Measurements from ENCODE around the gene CRYBA1.

CRYBA1 gene

GRCh38 chr17:29293890-29294579 lies 47.4 kb downstream of the CRYBA1 start, which contains the start of gene NUFIP2:
NUFIP2 (minus strand) TSS chr17:29294148; CDS start chr17:29294059, 89 bp downstream.
- peak within 1 kb of the TSS; percentile 98 for H3K27ac Mint-ChIP-seq (ENCODE audit: low read depth)
- no peaks in the 10 kb centered on the region for H3K27me3 Mint-ChIP-seq
- no peaks in the 10 kb centered on the region for H3K9me3 Mint-ChIP-seq
- DNase-seq (ENCODE audit: low spot score in 2 of 2) (peak; percentile 95 to 97), ATAC-seq (replicated peaks; ENCODE audit: extremely low read depth, poor library complexity, severe bottlenecking) (peak; percentile 85)
- H3K36me3 Mint-ChIP-seq (ENCODE audit: insufficient read depth) = peaks cover 25% of the 10 kb centered on the region
- peaks cover 49% of the 10 kb centered on the region for H3K4me1 Mint-ChIP-seq
- H3K4me3 Mint-ChIP-seq = peak within 1 kb of the TSS; percentile 98

GRCh38 chr17:29294580-29294900 lies 47.9 kb downstream of the CRYBA1 start:
- H3K27ac Mint-ChIP-seq (ENCODE audit: low read depth) = peak overlapping the region; percentile 98
- H3K4me3 Mint-ChIP-seq = peak overlapping the region; percentile 98
- peaks cover 44% of the 10 kb centered on the region for H3K4me1 Mint-ChIP-seq
- peaks cover 20% of the 10 kb centered on the region for H3K36me3 Mint-ChIP-seq (ENCODE audit: insufficient read depth)
- no peaks in the 10 kb centered on the region for H3K27me3 Mint-ChIP-seq
- H3K9me3 Mint-ChIP-seq = no peaks in the 10 kb centered on the region
- ATAC-seq (replicated peaks; ENCODE audit: extremely low read depth, poor library complexity, severe bottlenecking) = no peak
- DNase-seq (ENCODE audit: low spot score in 2 of 2) = no peak

- no peak for ATAC-seq (replicated peaks; ENCODE audit: extremely low read depth, poor library complexity, severe bottlenecking)
- Mint-ChIP-seq H3K4me3 (peak overlapping the region; percentile 98), H3K27me3 (no peaks in the 10 kb centered on the region), H3K9me3 (no peaks in the 10 kb centered on the region), H3K36me3 (ENCODE audit: insufficient read depth) (peaks cover 19% of the 10 kb centered on the region), H3K27ac (ENCODE audit: low read depth) (peak overlapping the region; percentile 98), H3K4me1 (peaks cover 37% of the 10 kb centered on the region)
- no peak for DNase-seq (ENCODE audit: low spot score in 2 of 2)
Observed at GRCh38 chr17:29295420-29295819, 48.8 kb downstream of the CRYBA1 start.

- Mint-ChIP-seq H3K4me3 (no peak overlapping the region), H3K4me1 (peaks cover 15% of the 10 kb centered on the region), H3K27me3 (no peaks in the 10 kb centered on the region), H3K27ac (ENCODE audit: low read depth) (no peak overlapping the region), H3K9me3 (no peaks in the 10 kb centered on the region), H3K36me3 (ENCODE audit: insufficient read depth) (peaks cover 6% of the 10 kb centered on the region)
- DNase-seq (ENCODE audit: low spot score in 2 of 2) (no peak), ATAC-seq (replicated peaks; ENCODE audit: extremely low read depth, poor library complexity, severe bottlenecking) (no peak)
Observed at GRCh38 chr17:29299031-29299430, 52.4 kb downstream of the CRYBA1 start.

GRCh38 chr17:29303386-29303785 lies 56.7 kb downstream of the CRYBA1 start:
- H3K9me3 Mint-ChIP-seq = no peaks in the 10 kb centered on the region
- ATAC-seq (replicated peaks; ENCODE audit: extremely low read depth, poor library complexity, severe bottlenecking) (no peak), DNase-seq (ENCODE audit: low spot score in 2 of 2) (no peak)
- no peaks in the 10 kb centered on the region for H3K27me3 Mint-ChIP-seq
- H3K4me3 Mint-ChIP-seq = no peak overlapping the region
- no peaks in the 10 kb centered on the region for H3K4me1 Mint-ChIP-seq
- no peak overlapping the region for H3K27ac Mint-ChIP-seq (ENCODE audit: low read depth)
- peaks cover 5% of the 10 kb centered on the region for H3K36me3 Mint-ChIP-seq (ENCODE audit: insufficient read depth)
